GM23248 (cell line): Measurements from ENCODE around the gene XXYLT1. TPM values are rescaled to one million over a fixed set of nuclear protein-coding genes. Genes with fewer than 3 reads are reported as not detected.

Experiments
- DNase-seq: peaks from one replicate; pipeline ENCODE4 v3.0.0-alpha.2; 2015
- H2AFZ ChIP-seq: fragments of 200-600 bp; sonication (generic); 2 replicates; pipeline ENCODE4 v1.6.1; 2016; ENCODE audit warnings: antibody characterized with exemption
- H3F3A ChIP-seq: fragments of 200-600 bp; sonication (generic); 2 replicates; pipeline ENCODE4 v1.6.1; 2016; ENCODE audit warnings: mild to moderate bottlenecking, antibody characterized with exemption, mixed run types; ENCODE audit not compliant: insufficient read depth
- H3K27ac ChIP-seq: fragments of 200-600 bp; sonication (generic); 2 replicates; pipeline ENCODE4 v1.5.1; 2016; ENCODE audit warnings: mild to moderate bottlenecking
- H3K27me3 ChIP-seq: fragments of 200-600 bp; sonication (generic); replicated peaks from 2 replicates; pipeline ENCODE4 v1.6.1; 2016; ENCODE audit warnings: mild to moderate bottlenecking; ENCODE audit not compliant: insufficient read depth
- H3K36me3 ChIP-seq: fragments of 200-600 bp; sonication (generic); 2 replicates; pipeline ENCODE4 v1.6.1; 2016; ENCODE audit warnings: low read depth, mild to moderate bottlenecking
- H3K4me1 ChIP-seq: fragments of 200-600 bp; sonication (generic); 2 replicates; pipeline ENCODE4 v1.6.1; 2016; ENCODE audit warnings: mild to moderate bottlenecking; ENCODE audit not compliant: insufficient read depth
- H3K4me2 ChIP-seq: fragments of 200-600 bp; sonication (generic); one replicate; pipeline ENCODE4 v1.6.1; 2016; ENCODE audit warnings: mild to moderate bottlenecking; ENCODE audit not compliant: unreplicated experiment
- H3K4me3 ChIP-seq: fragments of 200-600 bp; sonication (generic); 2 replicates; pipeline ENCODE4 v1.5.1; 2016; ENCODE audit warnings: mild to moderate bottlenecking
- H3K79me2 ChIP-seq: fragments of 200-600 bp; sonication (generic); 2 replicates; pipeline ENCODE4 v1.6.1; 2016; ENCODE audit warnings: mild to moderate bottlenecking; ENCODE audit not compliant: insufficient read depth
- H3K9ac ChIP-seq: fragments of 200-600 bp; sonication (generic); 2 replicates; pipeline ENCODE4 v1.6.1; 2016; ENCODE audit warnings: mild to moderate bottlenecking
- H3K9me2 ChIP-seq: fragments of 200-600 bp; sonication (generic); 2 replicates; pipeline ENCODE4 v1.6.1; 2016; ENCODE audit warnings: mixed run types, mild to moderate bottlenecking, moderate library complexity; ENCODE audit not compliant: insufficient read depth
- H3K9me3 ChIP-seq: fragments of 200-600 bp; sonication (generic); one replicate; pipeline ENCODE4 v1.6.1; 2017; ENCODE audit warnings: low read depth
- H4K20me1 ChIP-seq: fragments of 200-600 bp; sonication (generic); 2 replicates; pipeline ENCODE4 v1.6.0; 2016; ENCODE audit not compliant: insufficient read depth
- EZH2 ChIP-seq: fragments of 200-600 bp; sonication (generic); IDR thresholded peaks from 2 replicates; pipeline ENCODE4 v1.6.1; 2018; ENCODE audit warnings: antibody characterized with exemption, mild to moderate bottlenecking; ENCODE audit not compliant: insufficient read depth, poor library complexity, severe bottlenecking
- EZH2phosphoT487 ChIP-seq: fragments of 200-600 bp; sonication (generic); IDR thresholded peaks from 2 replicates; pipeline ENCODE4 v1.6.1; 2018; ENCODE audit warnings: antibody characterized with exemption, moderate library complexity, mild to moderate bottlenecking, low read depth; ENCODE audit not compliant: insufficient read depth
- WGBS, 2 experiments: methylation state at CpG; one replicate each; pipeline ENCODE4 v1.1.6; 2015 to 2017; ENCODE audit warnings: low lambda C conversion rate in 2 of 2, low coverage in 1 of 2; ENCODE audit errors: missing lambda C conversion rate in 2 of 2; 5-methylcytosine and 5-hydroxymethylcytosine counted together
- in situ Hi-C: fragments of 300-500 bp; cut with MboI; formaldehyde crosslinking; loops from 2 replicates; pipeline ENCODE4 v1.15.0; 2020
- polyA plus RNA-seq: library from polyadenylated mRNA; unstranded; fragments of >200 nt; fragmentation: Nextera tagmentation; extraction: Ambion mirVana; gene quantifications from 2 replicates; pipeline ENCODE4 v1.2.1, GENCODE V29; 2016
- total RNA-seq: library from RNA; depleted of rRNA; stranded (reverse); fragments of >200 nt; shearing (Covaris generic); gene quantifications from 2 replicates; pipeline ENCODE4 v1.2.3, GENCODE V29; 2014

Gene XXYLT1
- total and polyA plus RNA-seq, 2 experiments from 2014 or later = 22.8 to 44.7 TPM

DNA sequence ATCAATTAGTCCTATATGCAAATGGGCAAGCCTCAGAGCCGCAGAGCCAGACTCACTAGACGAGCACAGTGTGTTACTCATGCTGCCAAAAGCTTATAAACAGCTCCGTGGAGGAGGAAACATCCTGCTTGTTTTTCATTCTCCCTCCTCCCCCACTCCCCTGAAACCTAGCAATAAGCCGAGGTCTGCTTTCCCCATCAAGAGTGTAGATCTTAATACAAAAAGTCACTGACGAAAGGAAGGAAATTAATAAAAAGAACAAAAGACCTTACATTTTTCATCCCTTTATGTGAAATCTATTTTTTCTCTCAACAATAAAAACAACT lies 88.5 kb downstream of the XXYLT1 start:
- 8% methylated on average over 5 of the region's 5 CpGs for WGBS, 2 experiments
- H3K79me2 ChIP-seq = peaks cover 34% of the 10 kb centered on the region
- peak overlapping the region; percentile 47 for H3K27ac ChIP-seq
- peak overlapping the region; percentile 76 for H2AFZ ChIP-seq
- TF ChIP-seq EZH2phosphoT487 (no peak), EZH2 (no peak)
- peak overlapping the region; percentile 48 for H3K4me3 ChIP-seq
- H3K27me3 ChIP-seq = no peaks in the 10 kb centered on the region
- H3K9ac ChIP-seq = peak overlapping the region; percentile 36
- H3K4me1 ChIP-seq = peaks cover 26% of the 10 kb centered on the region
- H3K4me2 ChIP-seq = peak overlapping the region; percentile 80
- no peaks in the 10 kb centered on the region for H4K20me1 ChIP-seq
- in situ Hi-C loops = no loop called here
- H3F3A ChIP-seq = peaks cover 9% of the 10 kb centered on the region
- H3K36me3 ChIP-seq = no peaks in the 10 kb centered on the region
- DNase-seq = peak; percentile 83
- no peaks in the 10 kb centered on the region for H3K9me2 ChIP-seq
- no peaks in the 10 kb centered on the region for H3K9me3 ChIP-seq

DNA sequence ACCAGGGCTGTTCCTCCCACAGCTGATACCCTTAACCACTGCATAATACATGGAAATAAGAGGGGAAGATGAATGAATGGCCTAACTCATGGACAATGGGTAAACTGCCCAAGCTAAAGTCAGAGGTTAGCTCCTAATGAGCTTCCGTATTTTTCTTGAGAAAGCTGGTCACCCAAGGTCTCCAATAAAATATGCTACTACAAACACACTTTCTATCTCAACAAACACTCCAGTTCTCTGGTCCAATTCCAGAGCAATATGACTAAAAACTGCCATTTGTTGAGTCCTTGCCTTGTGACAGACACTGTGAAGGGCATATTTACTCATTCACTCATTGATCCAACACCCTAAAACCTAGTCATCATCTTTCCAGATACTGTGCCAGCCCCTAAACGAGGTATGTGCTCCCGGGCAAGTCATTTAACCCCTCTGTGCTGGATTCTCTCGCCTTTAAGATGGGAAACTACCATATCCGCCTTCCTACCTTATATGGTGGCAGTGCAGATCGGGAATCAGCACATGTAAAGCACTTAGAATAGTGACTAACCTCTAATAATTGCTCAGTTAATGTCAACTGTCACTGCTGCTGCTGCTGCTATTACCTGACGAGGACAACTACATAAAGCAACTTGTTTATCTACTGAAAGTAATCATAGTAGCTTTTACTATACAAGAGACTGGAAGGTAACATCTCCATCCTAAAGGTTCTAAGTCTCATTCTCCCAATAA lies 89.1 kb downstream of the XXYLT1 start:
- H3K4me3 ChIP-seq = peak overlapping the region; percentile 48
- DNase-seq = peak; percentile 57
- no peaks in the 10 kb centered on the region for H3K27me3 ChIP-seq
- peaks cover 22% of the 10 kb centered on the region for H3K4me1 ChIP-seq
- 0 out of 2 replicates have a peak, but pooled peaks cover 6% of the 10 kb centered on the region for H3F3A ChIP-seq
- H3K4me2 ChIP-seq = peak overlapping the region; percentile 80
- no peaks in the 10 kb centered on the region for H3K36me3 ChIP-seq
- no peaks in the 10 kb centered on the region for H4K20me1 ChIP-seq
- H3K27ac ChIP-seq = peak overlapping the region; percentile 47
- H3K9me2 ChIP-seq = no peaks in the 10 kb centered on the region
- no peaks in the 10 kb centered on the region for H3K9me3 ChIP-seq
- WGBS, 2 experiments = 45 to 47% methylated on average over 7 of the region's 7 CpGs
- in situ Hi-C loops = no loop called here
- peak overlapping the region; percentile 76 for H2AFZ ChIP-seq
- TF ChIP-seq EZH2 = no peak
- TF ChIP-seq EZH2phosphoT487 = no peak
- H3K9ac ChIP-seq = peak overlapping the region; percentile 36
- peaks cover 34% of the 10 kb centered on the region for H3K79me2 ChIP-seq

DNA sequence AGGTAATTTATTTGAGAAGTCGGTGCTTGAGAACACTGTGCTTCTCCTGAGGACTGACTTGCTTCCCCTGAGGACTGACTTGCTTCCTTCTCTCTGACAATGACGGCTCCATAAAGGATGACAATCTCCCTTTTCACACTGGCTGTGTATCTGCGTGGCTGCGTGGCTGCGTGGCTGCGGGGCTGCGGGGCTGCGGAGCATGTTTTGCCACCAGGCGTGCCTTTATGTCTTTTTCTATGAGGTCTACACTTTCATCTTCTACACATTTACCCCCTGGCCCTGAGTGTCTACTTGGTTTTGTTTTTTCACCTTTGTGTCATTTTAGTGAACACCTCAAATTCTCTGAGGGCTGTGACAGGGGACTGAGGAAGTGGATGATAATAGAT lies 89.9 kb downstream of the XXYLT1 start:
- Histone ChIP-seq H3K4me2 (no peak overlapping the region), H3F3A (0 out of 2 replicates have a peak, but pooled peaks cover 6% of the 10 kb centered on the region), H3K27ac (no peak overlapping the region), H3K27me3 (no peaks in the 10 kb centered on the region), H3K4me3 (no peak overlapping the region), H3K9me2 (no peaks in the 10 kb centered on the region), H2AFZ (no peak overlapping the region), H3K4me1 (peaks cover 22% of the 10 kb centered on the region), H3K79me2 (peaks cover 28% of the 10 kb centered on the region), H3K9ac (no peak overlapping the region), H4K20me1 (no peaks in the 10 kb centered on the region), H3K36me3 (no peaks in the 10 kb centered on the region), H3K9me3 (no peaks in the 10 kb centered on the region)
- DNase-seq = no peak
- WGBS, 2 experiments = 96 to 97% methylated on average over 9 of the region's 9 CpGs
- in situ Hi-C loops = no loop called here
- no peak for TF ChIP-seq EZH2phosphoT487
- TF ChIP-seq EZH2 = no peak

DNA sequence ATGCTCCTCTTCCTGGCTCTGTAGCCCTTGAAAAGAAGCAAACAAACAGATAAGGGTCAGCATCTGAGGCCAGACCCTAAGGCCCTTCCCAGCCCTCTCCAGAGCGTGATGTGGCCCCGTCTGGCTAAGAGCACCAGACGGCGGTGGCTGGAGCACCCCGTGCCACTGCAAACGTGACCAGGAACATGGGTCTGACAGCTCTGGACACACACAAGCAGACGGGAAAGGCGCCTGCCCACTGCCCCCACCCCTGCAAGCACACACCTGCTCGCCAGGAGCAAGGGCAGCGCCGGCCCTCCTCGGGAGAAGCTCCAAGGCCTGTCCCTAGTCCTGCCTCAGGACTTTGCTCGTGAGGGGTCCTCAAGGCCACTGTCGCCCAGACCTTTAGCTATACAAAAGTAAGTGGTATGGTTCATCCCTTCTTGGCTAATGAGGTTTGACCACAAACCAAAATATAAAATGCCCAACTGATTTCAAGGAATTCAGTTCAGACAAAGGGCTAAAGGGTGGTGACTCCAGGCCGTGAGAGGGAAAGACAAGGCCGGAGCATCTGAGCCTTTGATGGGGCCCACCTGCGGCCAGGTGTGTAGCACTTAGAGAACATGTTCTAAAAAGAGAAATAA lies 90.4 kb downstream of the XXYLT1 start:
- TF ChIP-seq EZH2phosphoT487 (no peak), EZH2 (no peak)
- Histone ChIP-seq H3F3A (0 out of 2 replicates have a peak, but pooled peaks cover 6% of the 10 kb centered on the region), H3K9me2 (no peaks in the 10 kb centered on the region), H4K20me1 (no peaks in the 10 kb centered on the region), H3K9me3 (no peaks in the 10 kb centered on the region), H3K27me3 (no peaks in the 10 kb centered on the region), H3K4me2 (no peak overlapping the region), H3K4me1 (peaks cover 22% of the 10 kb centered on the region), H3K27ac (no peak overlapping the region), H2AFZ (no peak overlapping the region), H3K9ac (no peak overlapping the region), H3K79me2 (peaks cover 24% of the 10 kb centered on the region), H3K4me3 (no peak overlapping the region), H3K36me3 (no peaks in the 10 kb centered on the region)
- WGBS, 2 experiments = 89 to 91% methylated on average over 17 of the region's 17 CpGs
- in situ Hi-C loops = no loop called here
- DNase-seq = no peak
